A673 (cell line): ENCODE data around the gene SMURF1. TPM values are rescaled to one million over a fixed set of nuclear protein-coding genes. Genes with fewer than 3 reads are reported as not detected.
A peak's percentile ranks its signal among the peaks of the same experiment; 100 is the strongest.

Experiments used
- BruUV-seq: library from RNA; stranded (reverse); fragments of 400-500 nt; replicated peaks from 2 replicates; lab custom pipeline; 2021; lab: Mats Ljungman, UMichigan
- CTCF ChIA-PET: fragments of 300-600 bp; sonication (Branson Sonifier 250); formaldehyde crosslinking; loops from one replicate; lab custom pipeline; 2022; ENCODE audit warnings: antibody characterized with exemption; lab: Charles Lee
- POLR2A ChIA-PET: fragments of 300-600 bp; sonication (Branson Sonifier 250); formaldehyde crosslinking; loops from one replicate; lab custom pipeline; 2022; ENCODE audit warnings: antibody characterized with exemption; ENCODE audit not compliant: low non-redundant PET; lab: Charles Lee
- DNase-seq: peaks from one replicate; pipeline ENCODE4 v3.0.0-alpha.2; 2015; ENCODE audit warnings: low spot score
- H3K27ac ChIP-seq: fragments of 200-600 bp; sonication (generic); 2 replicates; pipeline ENCODE4 v1.5.1; 2016; ENCODE audit warnings: mixed run types, low read depth, mild to moderate bottlenecking, mixed read lengths, antibody characterized with exemption, low read length; ENCODE audit not compliant: poor library complexity, severe bottlenecking
- H3K27me3 ChIP-seq: fragments of 200-600 bp; sonication (generic); replicated peaks from 2 replicates; pipeline ENCODE4 v1.6.1; 2017; ENCODE audit warnings: mixed run types, low read depth, mild to moderate bottlenecking, mixed read lengths, antibody characterized with exemption, low read length; ENCODE audit not compliant: insufficient read depth, poor library complexity
- H3K36me3 ChIP-seq: fragments of 200-600 bp; sonication (generic); 2 replicates; pipeline ENCODE4 v1.6.1; 2016; ENCODE audit warnings: mixed run types, mild to moderate bottlenecking, mixed read lengths, antibody characterized with exemption, low read length; ENCODE audit not compliant: insufficient read depth, poor library complexity, severe bottlenecking
- H3K4me1 ChIP-seq: fragments of 200-600 bp; sonication (generic); 2 replicates; pipeline ENCODE4 v1.6.1; 2017; ENCODE audit warnings: mixed run types, mild to moderate bottlenecking, mixed read lengths, antibody characterized with exemption, low read length; ENCODE audit not compliant: insufficient read depth, poor library complexity, severe bottlenecking
- H3K4me3 ChIP-seq: fragments of 200-600 bp; sonication (generic); 2 replicates; pipeline ENCODE4 v1.5.1; 2016; ENCODE audit warnings: low read depth, mixed run types, mild to moderate bottlenecking, mixed read lengths, low read length; ENCODE audit not compliant: poor library complexity, severe bottlenecking
- H3K9me3 ChIP-seq: fragments of 200-600 bp; sonication (generic); 2 replicates; pipeline ENCODE4 v1.6.1; 2016; ENCODE audit warnings: mixed run types, low read depth, mild to moderate bottlenecking, mixed read lengths, antibody characterized with exemption, low read length; ENCODE audit not compliant: poor library complexity, severe bottlenecking
- CTCF ChIP-seq: fragments of 300-800, 200-600 bp; sonication (generic); conservative IDR thresholded peaks from 2 replicates; pipeline ENCODE4 v1.5.1; 2017; ENCODE audit warnings: low read depth, mild to moderate bottlenecking, antibody characterized with exemption, low read length, moderate library complexity, mixed read lengths
- EZH2 ChIP-seq: fragments of 200-600 bp; sonication (generic); IDR thresholded peaks from 2 replicates; pipeline ENCODE4 v1.6.1; 2017; ENCODE audit warnings: borderline replicate concordance, low read depth, mild to moderate bottlenecking, mixed read lengths, antibody characterized with exemption, low read length; ENCODE audit not compliant: poor library complexity, severe bottlenecking
- intact Hi-C: fragments of 100-400 bp; cut with micrococcal nuclease; formaldehyde crosslinking; loops from one replicate; pipeline ENCODE4 v1.10.0; 2022; ENCODE audit not compliant: unreplicated experiment
- total RNA-seq: library from RNA; stranded (reverse); gene quantifications from 2 replicates; pipeline ENCODE4 v1.2.3, GENCODE V29; 2021

SMURF1 gene
- total RNA-seq, 1 experiment from 2014 or later: 16.5 TPM

GRCh38 chr7:99155211-99155610 lies 11.3 kb upstream of the SMURF1 start:
- CTCF ChIA-PET: no interaction called here

GRCh38 chr7:99146979-99147378 lies 3.1 kb upstream of the SMURF1 start:
- Histone ChIP-seq H3K9me3 (no peaks in the 10 kb centered on the region), H3K36me3 (no peaks in the 10 kb centered on the region), H3K4me1 (peaks cover 4% of the 10 kb centered on the region), H3K27ac (no peak overlapping the region), H3K4me3 (no peak overlapping the region), H3K27me3 (no peaks in the 10 kb centered on the region)
- BruUV-seq: no TSS peak
- TF ChIP-seq EZH2 (no peak), CTCF (no peak)
- ChIA-PET POLR2A (interaction anchor here (0.6 kb wide), 1 partner anchor 318 kb away, joined by 3 read pairs; no protein-coding TSS in a partner anchor), CTCF (no interaction called here)
- intact Hi-C loops: no loop called here
- no peak for DNase-seq

More at GRCh38 chr7:99155211-99155610, 11.3 kb upstream of the SMURF1 start:
- Histone ChIP-seq H3K9me3 (no peaks in the 10 kb centered on the region), H3K27ac (no peak overlapping the region), H3K4me3 (no peak overlapping the region), H3K36me3 (no peaks in the 10 kb centered on the region), H3K27me3 (no peaks in the 10 kb centered on the region), H3K4me1 (no peaks in the 10 kb centered on the region)
- TF ChIP-seq EZH2 (no peak), CTCF (no peak)
- POLR2A ChIA-PET: no interaction called here
- intact Hi-C loops: no loop called here
- no TSS peak for BruUV-seq
- DNase-seq: no peak

- POLR2A ChIA-PET: no interaction called here
- Histone ChIP-seq H3K9me3 (no peaks in the 10 kb centered on the region), H3K27me3 (no peaks in the 10 kb centered on the region), H3K4me1 (peaks cover 23% of the 10 kb centered on the region), H3K27ac (peak overlapping the region; percentile 86), H3K36me3 (no peaks in the 10 kb centered on the region), H3K4me3 (peak overlapping the region; percentile 90)
- CTCF ChIA-PET: no interaction called here
- no peak for DNase-seq
- BruUV-seq: no TSS peak
- no peak for TF ChIP-seq CTCF
- TF ChIP-seq EZH2: no peak
- intact Hi-C loops: no loop called here
Measured at GRCh38 chr7:99143521-99143852, 421 bp downstream of the SMURF1 start.
